GM19238 (cell line): ENCODE measurements around the gene ZNF598.
A peak's percentile ranks its signal among the peaks of the same experiment; 100 is the strongest.
"Not testable (repeated sequence)": the region's sequence is repeated elsewhere in the genome, so short reads cannot be mapped to it uniquely, and the experiment has no call there.

ENCODE experiments used
- DNase-seq: peaks from one replicate; pipeline ENCODE4 v3.0.0; 2011; ENCODE audit warnings: low spot score; ENCODE audit not compliant: insufficient read length

The ZNF598 gene

DNA sequence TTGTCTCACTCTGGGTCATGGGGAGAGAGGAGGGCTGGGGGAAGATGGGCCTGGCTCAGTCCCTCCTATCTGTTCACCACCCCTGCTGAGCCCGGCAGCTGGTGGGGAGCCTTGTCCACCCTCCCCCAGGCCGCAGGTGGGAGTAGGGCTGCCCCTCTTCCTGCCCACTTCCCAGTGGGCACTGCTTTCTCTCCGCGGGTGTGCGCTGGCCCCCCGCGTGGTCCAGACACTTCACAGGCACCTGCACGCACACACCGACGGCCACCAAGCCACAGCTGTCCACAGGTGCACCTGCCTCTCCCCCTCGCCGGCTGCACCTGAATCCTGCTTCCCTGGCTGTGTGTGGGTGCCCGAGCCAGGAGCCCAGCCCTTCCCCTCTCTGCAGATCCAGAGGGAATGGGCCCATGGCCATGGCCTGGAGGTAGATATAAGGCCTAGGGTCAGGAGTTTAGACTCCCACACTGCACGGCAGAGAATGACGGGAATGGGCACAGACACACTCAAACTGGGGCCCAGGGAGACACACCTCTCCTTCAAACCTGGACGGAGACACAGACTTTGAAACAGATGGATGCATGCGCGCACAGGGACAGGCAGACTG is 19.1 kb upstream of the ZNF598 start:
- DNase-seq = no peak

DNA sequence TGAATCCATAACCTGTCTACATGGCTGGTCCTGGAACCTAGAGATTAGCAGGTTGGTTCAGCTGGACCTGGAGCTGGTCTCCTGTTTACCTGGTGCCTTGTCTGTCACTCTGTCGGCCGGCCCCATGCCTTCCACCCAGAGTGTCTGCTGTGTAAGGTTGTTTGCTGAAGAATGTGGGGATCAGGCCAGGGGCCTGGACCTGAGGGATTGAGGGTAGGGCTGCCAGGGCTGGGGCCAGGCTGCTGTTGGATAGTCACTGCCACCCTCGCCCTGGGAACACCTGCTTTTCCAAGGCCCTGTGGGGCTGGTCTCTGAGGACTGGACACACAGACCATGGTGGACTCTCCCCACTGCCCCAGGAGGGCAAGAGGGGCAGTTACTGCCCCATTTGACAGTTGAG is 18.5 kb upstream of the ZNF598 start:
- no peak for DNase-seq

DNA sequence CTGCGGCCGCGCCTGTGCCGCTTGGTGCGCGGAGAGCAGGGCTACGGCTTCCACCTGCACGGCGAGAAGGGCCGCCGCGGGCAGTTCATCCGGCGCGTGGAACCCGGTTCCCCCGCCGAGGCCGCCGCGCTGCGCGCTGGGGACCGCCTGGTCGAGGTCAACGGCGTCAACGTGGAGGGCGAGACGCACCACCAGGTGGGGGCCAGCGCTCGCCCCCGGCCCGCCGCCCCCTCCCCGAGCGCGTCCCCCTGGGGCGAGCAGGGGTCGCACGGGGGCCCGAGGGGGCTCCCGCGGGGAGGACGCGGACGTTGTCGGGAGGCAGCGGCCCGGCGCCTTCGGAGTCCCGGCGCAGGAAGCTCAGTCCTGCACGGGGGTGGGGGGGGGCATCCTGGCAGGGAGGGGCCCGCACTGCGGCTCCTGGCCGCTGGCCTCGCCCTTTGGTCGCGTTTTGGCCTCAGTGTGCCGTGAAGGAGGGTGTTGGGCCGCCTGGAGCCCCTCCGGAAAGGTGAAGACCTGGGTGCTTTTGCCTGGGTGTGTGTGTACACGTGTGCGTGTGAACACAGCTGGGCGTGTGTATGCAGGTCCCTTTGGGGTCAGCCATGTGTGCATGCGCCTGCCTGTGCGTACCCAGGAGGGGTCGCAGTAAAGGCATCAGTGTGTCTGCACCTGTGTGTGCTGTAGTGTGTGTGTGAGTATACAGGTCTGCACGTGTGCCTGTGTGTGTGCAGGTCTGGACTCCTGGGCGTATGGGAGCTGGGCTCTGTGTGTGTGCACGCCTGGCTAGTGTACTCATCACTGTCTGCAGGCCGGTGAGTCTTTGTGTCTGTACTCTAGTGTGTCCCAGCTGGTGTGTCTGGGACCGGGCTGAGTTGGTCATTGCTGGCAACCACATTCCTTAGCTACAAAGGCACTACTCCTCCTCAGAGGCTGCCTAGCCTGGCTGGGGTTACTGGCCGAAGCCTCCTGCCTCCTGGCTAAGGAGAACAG is 17.7 kb upstream of the ZNF598 start:
- DNase-seq = no peak

DNA sequence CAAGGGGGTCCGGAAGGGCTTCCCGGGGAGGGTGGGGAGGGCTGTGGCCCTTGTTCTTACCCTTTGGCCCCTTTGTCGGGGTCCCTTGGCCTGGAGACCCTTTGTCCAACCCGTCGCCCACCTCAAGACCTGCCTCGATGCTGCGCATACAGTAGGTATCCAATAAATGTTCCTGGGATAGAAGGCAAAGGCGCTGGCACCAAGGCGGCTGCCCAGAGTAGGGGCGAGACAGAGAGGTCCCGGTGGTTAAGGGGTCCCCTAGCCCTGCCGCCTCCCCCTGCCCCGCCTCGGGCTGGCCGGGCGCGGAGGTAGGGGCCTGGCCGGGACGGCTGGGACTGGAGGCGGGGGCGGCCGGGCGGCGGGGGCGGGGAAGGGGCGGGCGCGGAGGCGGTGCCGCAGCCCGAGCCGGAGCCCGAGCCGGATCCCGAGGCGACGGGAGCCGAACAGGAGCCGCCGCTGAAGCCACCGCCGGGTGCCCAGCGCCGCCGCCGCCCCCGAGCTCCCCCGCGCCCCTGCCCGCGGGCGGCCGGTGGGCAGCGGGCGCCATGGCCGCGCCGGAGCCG is 16.9 kb upstream of the ZNF598 start, which contains the start of gene NHERF2:
Gene NHERF2, plus strand, starts transcription at position 442 of the 563 bp plus-strand sequence. Its CDS starts 104 bp downstream, at position 546.
- DNase-seq = no peak

DNA sequence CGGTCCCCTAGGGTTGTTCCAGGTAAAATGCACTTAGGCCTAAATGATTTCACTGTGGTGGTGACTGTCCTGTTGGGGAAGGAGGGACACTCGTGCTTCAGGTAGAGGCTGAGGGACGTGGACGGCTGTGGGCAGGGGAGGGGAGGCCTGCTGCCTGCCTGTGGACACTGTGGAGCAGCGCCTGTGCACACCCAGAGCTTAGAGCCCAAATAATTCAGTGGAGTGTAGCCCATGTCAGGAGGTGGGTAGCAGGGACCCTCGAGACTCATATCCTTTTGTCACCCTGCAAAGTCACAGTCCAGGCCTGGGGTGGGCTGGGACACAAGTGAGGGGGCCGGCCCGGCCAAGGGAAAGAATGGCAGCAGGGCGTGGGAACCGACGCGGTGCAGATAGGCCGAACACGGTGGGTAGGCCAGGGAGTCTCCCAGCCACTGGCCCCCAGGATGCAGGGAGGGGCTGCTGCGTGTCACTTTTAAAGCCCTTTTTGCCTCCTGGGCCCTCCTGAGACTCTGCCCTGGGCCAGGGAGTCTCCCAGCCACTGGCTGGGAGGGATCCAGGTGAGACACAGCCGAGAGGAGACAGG is 16.3 kb upstream of the ZNF598 start:
- DNase-seq = no peak

DNA sequence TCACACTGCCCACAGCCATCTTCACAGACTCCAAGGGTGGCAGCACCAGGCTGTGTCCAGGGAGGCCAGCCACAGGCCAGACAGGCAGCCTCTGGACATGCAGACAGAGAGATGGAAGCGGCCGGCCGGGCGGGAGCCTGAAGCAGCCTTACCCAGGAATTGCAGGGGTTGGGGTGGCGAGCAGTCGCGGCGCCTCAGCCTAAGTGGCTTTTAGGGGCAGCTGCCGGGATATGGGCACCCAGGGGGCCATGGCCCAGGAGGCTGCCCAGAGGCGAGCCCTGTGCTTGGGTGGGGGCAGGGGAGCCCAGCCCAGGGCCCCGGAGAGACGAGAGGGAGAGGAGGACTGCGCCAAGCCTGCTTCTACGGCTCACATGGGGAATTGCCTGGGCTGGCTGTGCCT is 15.6 kb upstream of the ZNF598 start:
- no peak for DNase-seq

DNA sequence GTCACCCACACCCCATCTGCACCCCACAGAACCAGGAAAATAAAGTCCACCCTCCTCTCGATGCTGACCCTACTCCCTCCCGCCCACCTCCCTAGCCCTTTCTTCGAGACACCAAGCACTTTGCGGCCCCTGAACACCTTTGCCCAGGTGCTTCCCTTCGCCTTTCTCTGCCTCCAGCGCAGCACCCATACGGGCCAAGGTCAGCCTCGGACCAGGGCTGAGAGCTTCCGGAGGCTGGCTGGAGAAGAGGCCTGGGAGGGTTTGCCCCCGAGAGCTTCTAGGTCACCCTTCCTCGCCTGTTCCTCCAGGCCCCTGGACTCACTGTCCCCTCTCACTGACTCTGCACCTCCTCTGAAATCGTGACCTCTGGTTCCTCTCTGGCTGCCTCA is 14.4 kb upstream of the ZNF598 start:
- DNase-seq = no peak

DNA sequence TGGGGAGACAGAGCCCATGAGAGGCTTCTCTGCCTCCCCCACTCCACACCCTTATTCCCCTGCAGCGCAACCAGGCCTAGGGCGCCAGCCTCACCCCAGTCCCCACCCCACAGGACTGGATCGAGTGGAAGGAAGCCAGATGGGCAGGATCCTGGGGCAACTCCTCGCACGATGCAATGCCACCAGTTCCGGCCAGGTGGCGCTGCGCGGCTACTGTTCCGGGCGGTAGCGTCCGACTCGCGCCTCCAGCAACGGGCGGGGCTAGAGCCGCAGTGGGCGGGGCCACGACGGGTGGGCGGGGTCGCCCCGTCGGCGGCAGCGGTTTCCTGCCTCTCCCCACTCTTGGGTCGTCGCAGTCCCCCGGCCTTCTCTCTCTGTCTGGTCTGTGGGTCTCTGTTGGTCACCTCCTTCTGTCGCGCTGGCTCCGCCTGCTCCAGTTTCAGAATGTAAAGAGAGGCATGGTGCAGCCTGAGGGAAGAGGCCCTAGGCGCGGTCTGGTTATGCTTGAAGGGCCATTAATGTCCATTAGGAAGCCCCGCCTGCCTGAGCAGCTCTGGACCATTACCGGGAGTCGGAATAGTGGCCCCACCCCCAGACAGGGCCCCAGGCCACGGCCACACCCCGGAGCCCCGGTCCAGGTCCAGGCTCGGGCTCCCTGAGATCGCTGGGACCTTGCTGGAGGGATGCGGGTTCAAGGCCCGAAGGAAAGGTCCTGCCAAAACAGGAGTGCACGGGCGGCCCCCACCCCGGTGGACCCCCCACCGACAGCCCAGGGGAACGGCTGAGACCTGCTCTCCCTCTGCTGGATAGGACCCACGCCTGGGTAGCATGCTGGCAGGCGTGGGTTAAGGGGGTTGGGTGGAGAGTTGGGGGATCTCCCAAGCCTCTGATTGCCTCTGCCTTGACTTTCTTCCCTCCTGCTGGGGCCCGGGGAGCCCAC is 13.7 kb upstream of the ZNF598 start:
- peak; percentile 99 for DNase-seq

DNA sequence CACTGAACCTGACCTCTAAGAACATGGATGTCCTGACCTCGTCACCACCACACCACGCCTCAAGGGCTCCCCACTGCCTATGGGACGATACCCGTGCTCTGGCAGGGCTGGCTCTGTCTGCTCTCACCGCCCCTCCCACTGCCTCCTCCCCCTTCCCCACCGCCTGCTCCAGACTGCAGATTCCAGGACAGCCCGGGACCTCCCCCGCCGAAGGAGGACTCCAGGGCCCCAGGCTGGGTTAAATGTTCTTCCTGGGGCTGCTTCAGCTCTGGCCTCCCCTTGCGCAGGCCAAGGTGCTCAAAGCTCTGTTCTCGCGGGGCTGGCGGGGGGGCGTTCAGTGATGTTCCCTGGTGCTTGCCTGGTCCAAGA is 13.1 kb upstream of the ZNF598 start:
- no peak for DNase-seq

DNA sequence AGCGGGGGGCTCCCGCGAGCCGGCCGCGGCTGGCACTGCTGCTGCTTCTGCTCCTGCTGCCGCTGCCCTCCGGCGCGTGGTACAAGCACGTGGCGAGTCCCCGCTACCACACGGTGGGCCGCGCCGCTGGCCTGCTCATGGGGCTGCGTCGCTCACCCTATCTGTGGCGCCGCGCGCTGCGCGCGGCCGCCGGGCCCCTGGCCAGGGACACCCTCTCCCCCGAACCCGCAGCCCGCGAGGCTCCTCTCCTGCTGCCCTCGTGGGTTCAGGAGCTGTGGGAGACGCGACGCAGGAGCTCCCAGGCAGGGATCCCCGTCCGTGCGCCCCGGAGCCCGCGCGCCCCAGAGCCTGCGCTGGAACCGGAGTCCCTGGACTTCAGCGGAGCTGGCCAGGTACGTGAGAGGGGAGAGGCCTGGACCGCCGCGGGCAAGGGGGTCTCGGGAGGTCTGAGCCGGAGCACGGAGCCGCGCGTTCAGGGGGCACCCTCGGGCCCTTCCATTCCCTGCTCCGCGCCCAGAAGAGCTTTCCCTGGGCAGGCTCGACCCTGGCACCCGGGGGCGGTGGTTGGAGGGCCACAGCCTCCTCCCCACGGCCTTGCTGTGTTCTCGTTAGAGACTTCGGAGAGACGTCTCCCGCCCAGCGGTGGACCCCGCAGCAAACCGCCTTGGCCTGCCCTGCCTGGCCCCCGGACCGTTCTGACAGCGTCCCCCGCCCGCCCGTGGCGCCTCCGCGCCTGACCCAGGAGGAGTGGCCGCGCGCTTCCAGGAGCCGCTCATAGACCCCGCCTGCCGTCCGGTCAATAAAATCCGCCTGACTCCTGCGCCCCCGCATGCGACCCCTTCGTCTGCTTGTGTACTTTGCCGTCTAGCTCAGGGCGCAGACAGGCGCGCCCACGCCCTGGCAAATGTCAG is 10.6 kb upstream of the ZNF598 start:
- DNase-seq = no peak

DNA sequence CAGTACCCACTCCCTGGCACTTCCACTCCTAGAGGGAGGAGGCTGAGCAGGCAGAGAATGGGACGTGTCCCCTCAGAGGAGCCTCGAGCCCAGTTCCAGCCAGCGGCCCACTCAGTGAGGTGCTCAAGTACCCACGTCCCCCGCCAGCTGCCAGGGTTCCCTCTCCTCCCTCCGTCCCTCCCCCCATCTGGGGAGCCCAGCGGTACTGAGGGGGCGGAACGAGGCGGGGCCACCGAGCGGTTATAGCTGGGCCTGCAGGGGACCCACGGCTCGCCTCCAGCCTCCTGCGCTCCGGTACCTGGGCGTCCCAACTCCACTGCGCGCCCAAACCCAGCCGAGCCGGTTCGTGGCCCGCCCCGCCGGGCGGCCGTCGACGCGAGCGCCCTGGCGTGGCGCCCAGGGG is 9.9 kb upstream of the ZNF598 start, which contains the start of gene NPW:
Gene NPW, plus strand, starts transcription at position 268 of the 403 bp plus-strand sequence.
- DNase-seq = no peak

DNA sequence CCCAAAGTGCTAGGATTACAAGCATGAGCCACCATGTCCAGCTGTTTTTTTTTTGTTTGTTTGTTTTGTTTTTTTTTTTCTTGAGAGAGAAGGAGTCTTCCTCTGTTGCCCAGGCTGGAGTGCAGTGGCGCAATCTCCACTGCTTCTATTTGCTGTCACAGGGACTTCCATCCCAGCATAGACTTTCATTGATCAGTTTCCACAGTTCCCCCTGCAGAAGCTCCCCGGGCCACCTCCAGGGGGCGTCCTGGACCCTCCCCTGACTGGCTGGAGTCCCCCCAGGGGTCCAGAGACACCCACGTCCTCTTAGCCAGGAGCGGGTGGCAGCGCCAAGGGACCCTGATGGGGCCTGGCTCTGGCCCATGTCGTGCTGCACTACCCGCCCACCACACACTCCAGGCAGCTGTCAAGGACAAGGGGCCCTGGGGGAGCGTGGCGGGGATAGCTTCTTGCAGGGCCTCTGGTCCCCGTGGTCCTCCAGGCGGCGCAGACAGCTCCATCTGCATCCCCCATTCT is 6.8 kb upstream of the ZNF598 start:
- DNase-seq = no peak

DNA sequence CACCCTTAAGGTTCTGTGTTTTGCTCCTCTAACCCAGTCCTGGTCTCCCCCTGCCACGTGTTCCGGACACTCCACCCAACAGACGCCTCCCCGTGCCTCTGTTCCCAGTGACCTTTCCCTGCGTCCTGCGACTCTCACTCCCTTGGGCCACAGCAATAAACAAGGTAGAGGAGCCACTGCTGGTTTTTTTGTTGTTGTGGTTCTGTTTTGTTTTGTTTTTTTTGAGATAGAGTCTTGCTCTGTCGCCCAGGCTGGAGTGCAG is 6.3 kb upstream of the ZNF598 start:
- DNase-seq = no peak

DNA sequence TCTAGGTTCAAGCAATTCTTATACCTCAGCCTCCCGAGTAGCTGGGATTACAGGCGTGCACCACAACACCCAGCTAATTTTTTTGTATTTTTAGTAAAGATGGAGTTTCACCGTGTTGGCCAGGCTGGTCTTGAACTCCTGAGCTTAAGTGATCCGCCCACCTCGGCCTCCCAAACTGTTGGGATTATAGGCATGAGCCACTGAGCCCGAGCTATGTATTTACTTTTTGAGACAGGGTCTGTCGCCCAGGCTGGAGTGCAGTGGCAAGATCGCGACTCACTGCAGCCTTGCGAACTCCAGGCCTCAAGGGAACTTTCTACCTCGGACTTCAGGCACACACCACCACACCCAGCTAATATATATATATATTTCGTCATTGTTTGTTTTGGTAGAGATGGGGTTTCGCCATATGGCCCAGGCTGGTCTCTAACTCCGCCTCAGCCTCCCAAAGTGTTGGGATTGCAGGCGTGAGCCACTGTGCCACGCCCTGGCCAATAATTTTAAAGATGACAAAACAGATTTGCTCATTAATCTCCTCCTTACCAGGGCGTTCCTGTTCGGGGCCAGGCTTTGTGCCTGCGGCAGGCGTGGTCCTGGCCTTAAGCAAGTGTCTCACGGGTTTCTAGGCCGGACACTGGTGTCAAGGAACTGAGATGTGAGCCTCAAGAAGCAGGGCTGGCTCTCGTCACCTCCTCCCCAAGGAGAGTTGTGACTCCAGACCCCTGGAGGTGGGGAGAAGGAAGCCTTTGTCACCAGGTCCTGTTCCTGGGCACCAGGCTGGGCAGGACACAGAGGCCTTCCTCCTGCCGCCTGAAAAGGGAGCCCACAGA is 5.7 kb upstream of the ZNF598 start:
- DNase-seq = no peak

DNA sequence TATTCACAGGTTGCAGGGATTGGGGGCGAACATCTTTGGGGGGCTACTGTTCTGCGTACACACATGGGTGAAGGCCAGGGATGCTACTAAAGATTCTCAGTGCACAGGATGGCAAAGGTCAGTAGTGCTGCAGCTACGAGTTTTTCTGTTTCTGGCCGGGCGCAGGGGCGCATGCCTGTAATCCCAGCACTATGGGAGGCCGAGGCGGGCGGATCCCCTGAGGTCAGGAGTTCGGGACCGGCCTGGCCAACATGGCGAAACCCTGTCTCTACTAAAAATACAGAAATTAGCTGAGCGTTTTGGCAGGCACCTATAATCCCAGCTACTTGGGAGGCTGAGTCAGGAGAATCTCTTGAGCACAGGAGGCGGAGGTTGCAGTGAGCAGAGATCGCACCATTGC is 3.9 kb upstream of the ZNF598 start:
- no peak for DNase-seq

DNA sequence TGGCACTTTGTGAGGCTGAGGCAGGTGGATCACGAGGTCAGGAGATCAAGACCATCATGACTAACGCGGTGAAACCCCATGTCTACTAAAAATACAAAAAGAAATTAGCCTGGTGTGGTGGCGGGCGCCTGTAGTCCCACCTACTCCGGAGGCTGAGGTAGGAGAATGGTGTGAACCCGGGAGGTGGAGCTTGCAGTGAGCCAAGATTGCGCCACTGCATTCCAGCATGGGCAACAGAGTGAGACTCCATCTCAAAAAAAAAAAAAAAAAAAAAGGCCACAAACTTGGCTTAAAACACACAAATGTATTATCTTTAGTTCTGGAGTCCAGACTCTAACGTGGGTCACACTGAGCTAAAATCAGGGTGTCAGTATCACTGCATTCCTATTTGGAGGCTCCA is 2.1 kb upstream of the ZNF598 start:
- not testable (repeated sequence) for DNase-seq

DNA sequence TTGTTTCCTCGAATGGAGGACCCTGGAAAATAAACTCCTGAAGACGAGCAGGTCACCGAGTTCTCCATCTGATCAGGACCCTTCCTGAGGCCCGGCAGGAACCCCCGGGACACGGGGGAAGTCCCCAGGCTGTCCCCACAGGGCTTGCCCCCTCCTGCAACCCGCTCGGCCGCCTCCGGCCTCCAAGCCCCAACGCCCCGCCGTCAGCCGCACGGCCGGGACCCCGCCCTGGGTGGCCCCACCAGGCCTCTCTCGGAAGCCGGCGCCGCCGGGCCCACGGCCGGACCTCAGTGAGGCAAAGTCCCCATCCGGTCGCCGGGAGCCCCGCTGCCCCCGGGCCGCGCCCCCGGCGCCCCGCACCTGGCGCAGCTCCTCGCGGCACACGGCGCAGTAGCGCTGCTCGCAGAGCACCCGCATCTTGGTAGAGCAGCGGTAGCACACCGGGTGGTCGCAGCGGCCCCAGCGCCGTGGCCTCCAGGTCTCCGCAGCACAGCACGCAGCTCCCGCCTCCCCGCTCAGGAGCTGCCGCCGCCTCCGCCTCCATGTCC is 383 bp downstream of the ZNF598 start:
- no peak for DNase-seq

DNA sequence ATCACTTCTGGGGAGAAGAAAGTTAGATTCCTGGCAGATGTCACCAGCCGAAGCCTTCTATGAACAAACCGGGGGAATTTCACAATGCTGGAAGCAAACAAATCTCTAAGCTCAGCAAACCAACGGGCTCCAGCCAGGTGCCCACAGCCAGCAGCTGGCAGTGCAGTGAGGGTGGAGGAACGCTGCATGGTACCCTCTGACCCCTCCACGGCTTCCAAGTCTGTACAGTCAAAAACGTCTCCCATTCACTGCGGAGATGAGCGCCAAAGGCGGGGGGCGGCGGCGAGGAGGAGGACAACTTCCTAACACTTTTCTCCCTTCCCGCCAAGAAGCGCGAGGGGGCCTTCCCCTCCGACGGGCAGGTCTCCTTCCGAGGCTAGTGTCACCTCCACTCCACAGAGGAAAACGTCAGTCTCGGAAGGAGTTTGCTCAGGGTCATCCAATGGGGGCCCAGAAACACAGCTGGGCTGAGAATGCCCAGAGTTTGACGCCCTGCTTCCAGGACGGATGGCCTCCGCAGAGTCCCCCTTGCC is 924 bp downstream of the ZNF598 start:
- no peak for DNase-seq
